Large intestine (tissue), 3 donors: ENCODE measurements around the gene SCUBE3. TPM values are rescaled to one million over a fixed set of nuclear protein-coding genes. Genes with fewer than 3 reads are reported as not detected.

Experiments used
- DNase-seq, 2 donors: peaks; one replicate each; pipeline versions ENCODE4 v3.0.0 to v3.0.0-alpha.2; 2013
- H3K27ac ChIP-seq: one replicate; pipeline ENCODE4 v1.5.1; 2013; ENCODE audit warnings: low read length
- H3K27me3 ChIP-seq: 2 replicates; pipeline ENCODE4 v1.6.1; 2013; ENCODE audit warnings: low read length; ENCODE audit not compliant: control insufficient read depth, insufficient read depth
- H3K36me3 ChIP-seq: 2 replicates; pipeline ENCODE4 v1.6.1; 2013; ENCODE audit warnings: low read length; ENCODE audit not compliant: control insufficient read depth, insufficient read depth
- H3K4me1 ChIP-seq: one replicate; pipeline ENCODE4 v1.6.1; 2013; ENCODE audit warnings: low read length; ENCODE audit not compliant: control insufficient read depth, insufficient read depth
- H3K4me3 ChIP-seq: one replicate; pipeline ENCODE4 v1.5.1; 2013; ENCODE audit warnings: low read length
- H3K9me3 ChIP-seq: one replicate; pipeline ENCODE4 v1.6.1; 2013; ENCODE audit warnings: mild to moderate bottlenecking, low read depth, low read length, moderate library complexity; ENCODE audit not compliant: control insufficient read depth
- WGBS: methylation state at CpG from one replicate; pipeline ENCODE4 v1.1.5; 2013; ENCODE audit warnings: low lambda C conversion rate; ENCODE audit not compliant: insufficient coverage; 5-methylcytosine and 5-hydroxymethylcytosine counted together
- polyA plus RNA-seq: library from polyadenylated mRNA; unstranded; fragments of 120-200 nt; gene quantifications from one replicate; pipeline ENCODE4 v1.2.1, GENCODE V29; 2013

Gene SCUBE3
- polyA plus RNA-seq, 1 donor: 3.3 TPM

DNA sequence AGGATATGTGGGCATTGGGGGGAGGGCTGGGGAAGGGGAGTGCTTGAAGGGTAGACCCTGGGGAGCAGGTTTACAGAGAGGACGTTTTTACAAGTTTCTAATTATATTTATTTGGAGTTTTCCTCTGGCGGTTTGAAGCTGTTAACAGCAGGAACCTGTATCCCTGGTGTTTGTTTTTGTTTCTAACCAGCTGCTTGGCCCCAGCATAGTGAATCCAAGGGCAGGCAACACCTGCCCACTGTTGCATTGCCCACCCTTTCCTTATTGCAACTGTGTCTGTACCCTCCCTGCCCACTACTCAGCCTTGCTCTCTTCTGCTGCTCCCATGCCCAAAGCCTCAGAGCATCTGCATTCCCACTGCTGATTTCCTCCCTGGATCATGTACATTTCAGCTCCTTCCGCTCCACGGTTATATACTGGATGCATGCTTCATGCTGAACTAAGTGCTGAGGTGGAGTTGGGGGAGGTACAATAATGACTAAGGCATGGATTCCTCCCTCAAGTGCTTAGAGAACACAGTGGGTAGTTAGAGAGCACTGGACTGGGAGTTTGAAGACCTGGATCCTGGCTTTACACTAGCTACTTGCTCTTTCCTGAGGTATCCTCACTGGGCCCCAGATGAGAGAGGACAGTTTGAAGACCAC lies 6.0 kb downstream of the SCUBE3 start:
- WGBS: no CpG with 5 or more reads among the region's 4 CpGs
- no peaks in the 10 kb centered on the region for H3K4me1 ChIP-seq

DNA sequence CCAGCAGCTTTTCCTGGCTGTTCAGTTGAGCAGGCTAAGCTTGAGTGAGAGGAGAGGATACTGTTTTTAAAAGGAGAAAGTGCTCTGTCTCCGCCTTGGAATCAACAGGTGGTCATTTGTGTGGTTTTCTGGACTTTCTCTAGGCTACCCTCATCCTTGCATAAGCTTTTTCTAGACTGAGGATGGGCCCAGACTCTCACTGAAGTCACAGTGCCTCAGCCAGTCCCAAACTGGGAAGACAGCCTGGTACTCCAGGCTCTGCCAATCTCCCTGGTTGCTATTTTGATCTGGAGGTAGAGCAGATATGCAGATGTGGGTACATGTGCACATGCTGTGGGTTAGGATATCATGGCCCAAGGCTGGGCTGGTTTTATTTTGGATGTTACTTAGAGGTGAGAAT lies 7.0 kb downstream of the SCUBE3 start:
- Histone ChIP-seq H3K27me3 (peaks cover 33% of the 10 kb centered on the region), H3K4me3 (no peak overlapping the region), H3K9me3 (no peaks in the 10 kb centered on the region), H3K27ac (no peak overlapping the region), H3K4me1 (no peaks in the 10 kb centered on the region), H3K36me3 (no peaks in the 10 kb centered on the region)
- no peak for DNase-seq
- WGBS: no CpG with 5 or more reads among the region's 1 CpG

More for the DNA sequence above, 6.0 kb downstream of the SCUBE3 start:
- H3K27ac ChIP-seq: no peak overlapping the region
- H3K27me3 ChIP-seq: peaks cover 43% of the 10 kb centered on the region
- DNase-seq: no peak
- H3K4me3 ChIP-seq: no peak overlapping the region
- H3K9me3 ChIP-seq: no peaks in the 10 kb centered on the region
- H3K36me3 ChIP-seq: no peaks in the 10 kb centered on the region

DNA sequence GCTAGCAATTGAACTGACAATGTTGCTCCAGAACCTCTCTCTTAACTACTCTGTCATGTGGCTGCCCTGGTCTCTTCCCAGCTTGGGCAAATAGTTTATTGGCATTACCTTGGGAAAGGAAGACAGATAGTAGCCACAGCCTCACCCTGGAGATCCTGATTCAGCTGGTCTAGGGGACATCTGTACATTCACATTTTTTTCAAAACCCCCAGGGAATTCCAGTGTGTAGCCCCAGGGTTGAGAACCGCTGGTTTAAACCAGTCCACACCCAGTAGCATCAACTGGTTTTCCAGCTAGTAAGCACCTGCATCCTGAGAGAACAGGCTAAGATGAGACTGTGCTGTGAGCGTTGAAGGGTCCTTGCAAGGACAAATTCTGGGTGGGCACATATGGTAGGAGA lies 9.6 kb downstream of the SCUBE3 start:
- H3K9me3 ChIP-seq: no peaks in the 10 kb centered on the region
- no peak overlapping the region for H3K4me3 ChIP-seq
- DNase-seq: no peak
- no peaks in the 10 kb centered on the region for H3K36me3 ChIP-seq
- H3K4me1 ChIP-seq: no peaks in the 10 kb centered on the region
- H3K27ac ChIP-seq: no peak overlapping the region
- H3K27me3 ChIP-seq: peaks cover 9% of the 10 kb centered on the region
- WGBS: no CpG with 5 or more reads among the region's 2 CpGs

DNA sequence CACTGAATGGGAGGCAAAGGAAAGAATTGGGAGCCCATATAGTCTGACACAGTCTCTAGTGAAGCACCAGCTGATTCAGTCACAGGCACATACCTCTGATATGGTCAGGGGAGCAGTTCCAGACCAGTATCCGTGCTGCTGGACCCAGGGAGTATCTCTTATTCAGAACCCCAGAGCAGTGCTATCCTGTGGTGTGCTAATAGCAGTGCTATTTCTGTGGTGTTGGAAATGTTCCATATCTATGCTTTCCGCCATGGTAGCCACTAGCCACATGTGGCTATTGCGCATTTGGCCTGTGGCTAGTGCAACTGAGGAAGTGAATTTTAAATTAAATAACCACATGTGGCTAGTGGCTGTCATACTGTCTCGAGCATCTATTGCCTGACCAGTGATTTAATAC lies 11.0 kb downstream of the SCUBE3 start:
- Histone ChIP-seq H3K27ac (no peak overlapping the region), H3K36me3 (no peaks in the 10 kb centered on the region), H3K4me1 (no peaks in the 10 kb centered on the region), H3K9me3 (no peaks in the 10 kb centered on the region), H3K27me3 (no peaks in the 10 kb centered on the region), H3K4me3 (no peak overlapping the region)
- 100% methylated on average over 1 of the region's 4 CpGs for WGBS
- DNase-seq: no peak

DNA sequence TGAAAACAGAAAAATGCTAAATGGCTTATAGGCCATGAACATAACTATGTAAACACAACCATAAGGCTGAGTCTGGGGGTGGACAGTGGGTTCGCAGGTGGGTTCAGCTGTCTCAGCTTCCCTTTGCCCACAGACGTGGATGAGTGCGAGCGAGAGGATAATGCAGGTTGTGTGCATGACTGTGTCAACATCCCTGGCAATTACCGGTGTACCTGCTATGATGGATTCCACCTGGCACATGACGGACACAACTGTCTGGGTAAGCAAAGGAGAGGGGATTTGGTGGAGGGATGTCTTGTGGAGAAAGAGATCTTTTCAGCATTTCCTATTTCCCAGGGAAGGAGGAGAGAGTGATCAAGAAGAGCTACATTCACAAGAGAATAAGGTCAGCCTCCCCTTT lies 14.7 kb downstream of the SCUBE3 start:
- Histone ChIP-seq H3K36me3 (no peaks in the 10 kb centered on the region), H3K4me1 (no peaks in the 10 kb centered on the region), H3K27ac (no peak overlapping the region), H3K4me3 (no peak overlapping the region), H3K27me3 (no peaks in the 10 kb centered on the region), H3K9me3 (no peaks in the 10 kb centered on the region)
- WGBS: no CpG with 5 or more reads among the region's 6 CpGs
- DNase-seq: no peak

DNA sequence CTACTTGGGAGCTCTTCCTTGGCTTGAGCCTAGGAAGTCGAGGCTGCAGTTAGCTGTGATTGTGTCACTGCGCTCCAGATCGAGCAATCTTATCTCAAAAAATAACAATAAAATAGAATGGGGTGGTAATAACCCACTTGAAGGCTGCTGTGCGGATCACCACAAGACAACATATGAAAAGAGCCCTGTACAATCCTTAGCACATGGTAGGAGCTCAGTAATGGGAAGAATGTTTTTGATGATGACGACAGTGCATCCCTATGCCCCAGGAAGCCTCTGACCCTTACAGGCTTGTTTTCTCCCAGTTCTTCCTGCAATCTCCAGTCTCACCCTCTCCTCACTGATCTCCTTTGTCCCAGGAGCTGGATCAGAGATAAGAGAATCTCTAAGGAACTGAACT lies 15.5 kb downstream of the SCUBE3 start:
- no CpG with 5 or more reads among the region's 5 CpGs for WGBS
- Histone ChIP-seq H3K4me3 (no peak overlapping the region), H3K9me3 (no peaks in the 10 kb centered on the region), H3K27me3 (no peaks in the 10 kb centered on the region), H3K27ac (no peak overlapping the region), H3K4me1 (no peaks in the 10 kb centered on the region), H3K36me3 (no peaks in the 10 kb centered on the region)
- DNase-seq: no peak

DNA sequence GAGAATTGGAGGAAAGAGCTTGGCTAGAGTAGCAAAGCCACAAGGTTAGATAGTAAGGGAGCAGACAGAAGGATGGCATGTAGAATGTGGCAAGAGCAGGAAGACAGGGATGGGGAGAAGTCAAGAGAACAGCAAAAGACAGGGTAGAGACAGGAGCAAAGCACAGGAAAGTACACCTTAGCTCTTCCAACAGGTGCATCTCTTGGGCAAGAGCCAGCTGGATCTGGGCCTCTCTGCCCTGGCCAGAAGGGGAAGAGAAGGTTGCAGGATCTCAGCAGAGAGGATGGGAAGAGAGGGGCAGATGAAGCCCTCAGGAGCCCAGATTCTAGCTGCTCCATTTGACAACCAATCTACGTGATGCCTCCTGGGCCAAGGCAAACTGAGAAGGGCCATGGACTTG lies 16.7 kb downstream of the SCUBE3 start:
- no peaks in the 10 kb centered on the region for H3K27me3 ChIP-seq

DNA sequence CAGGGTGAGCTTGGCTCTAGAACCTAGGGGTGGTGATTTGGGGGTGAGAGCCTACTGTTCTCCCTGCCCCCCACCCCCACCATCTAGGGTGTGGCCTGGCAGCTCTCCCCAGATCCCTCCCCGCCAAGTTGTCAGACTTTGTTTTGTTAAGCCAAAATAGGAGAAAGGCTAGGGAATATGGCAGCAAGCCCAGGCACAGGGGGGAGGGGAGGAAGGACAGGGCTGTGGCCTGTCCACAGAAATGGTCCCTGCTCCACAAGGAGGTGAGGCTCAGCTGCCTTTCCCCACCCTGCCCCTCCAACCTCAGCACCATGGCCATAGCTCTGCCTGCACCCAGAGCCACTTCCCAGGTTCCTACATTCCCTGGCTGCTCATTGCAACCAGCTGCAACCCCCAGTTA lies 17.2 kb downstream of the SCUBE3 start:
- Histone ChIP-seq H3K27me3 (no peaks in the 10 kb centered on the region), H3K9me3 (peaks cover 6% of the 10 kb centered on the region), H3K36me3 (no peaks in the 10 kb centered on the region), H3K4me3 (no peak overlapping the region), H3K27ac (no peak overlapping the region), H3K4me1 (no peaks in the 10 kb centered on the region)
- no peak for DNase-seq
- no CpG with 5 or more reads among the region's 1 CpG for WGBS

More for the DNA sequence above, 16.7 kb downstream of the SCUBE3 start:
- H3K4me3 ChIP-seq: no peak overlapping the region
- no peaks in the 10 kb centered on the region for H3K36me3 ChIP-seq
- H3K27ac ChIP-seq: no peak overlapping the region
- peaks cover 6% of the 10 kb centered on the region for H3K9me3 ChIP-seq
- no peak for DNase-seq
- no CpG with 5 or more reads among the region's 1 CpG for WGBS
- H3K4me1 ChIP-seq: no peaks in the 10 kb centered on the region

DNA sequence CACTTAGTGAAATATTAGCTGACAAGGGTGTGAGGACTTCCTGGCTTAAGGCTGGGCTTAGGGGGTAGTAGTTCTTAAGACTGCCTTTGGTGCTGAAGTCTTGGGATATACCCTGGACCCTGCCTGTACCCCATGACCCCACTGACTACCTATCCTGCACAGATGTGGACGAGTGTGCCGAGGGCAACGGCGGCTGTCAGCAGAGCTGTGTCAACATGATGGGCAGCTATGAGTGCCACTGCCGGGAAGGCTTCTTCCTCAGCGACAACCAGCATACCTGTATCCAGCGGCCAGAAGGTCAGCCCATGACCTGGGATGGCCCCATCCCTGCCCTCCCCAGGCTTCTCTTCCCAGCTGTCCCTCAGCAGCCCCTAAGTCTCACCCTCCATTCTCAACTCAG lies 17.8 kb downstream of the SCUBE3 start:
- peaks cover 6% of the 10 kb centered on the region for H3K9me3 ChIP-seq
- WGBS: no CpG with 5 or more reads among the region's 7 CpGs
- H3K27ac ChIP-seq: no peak overlapping the region
- H3K4me3 ChIP-seq: no peak overlapping the region
- DNase-seq: no peak
- H3K4me1 ChIP-seq: no peaks in the 10 kb centered on the region
- H3K27me3 ChIP-seq: no peaks in the 10 kb centered on the region
- no peaks in the 10 kb centered on the region for H3K36me3 ChIP-seq

DNA sequence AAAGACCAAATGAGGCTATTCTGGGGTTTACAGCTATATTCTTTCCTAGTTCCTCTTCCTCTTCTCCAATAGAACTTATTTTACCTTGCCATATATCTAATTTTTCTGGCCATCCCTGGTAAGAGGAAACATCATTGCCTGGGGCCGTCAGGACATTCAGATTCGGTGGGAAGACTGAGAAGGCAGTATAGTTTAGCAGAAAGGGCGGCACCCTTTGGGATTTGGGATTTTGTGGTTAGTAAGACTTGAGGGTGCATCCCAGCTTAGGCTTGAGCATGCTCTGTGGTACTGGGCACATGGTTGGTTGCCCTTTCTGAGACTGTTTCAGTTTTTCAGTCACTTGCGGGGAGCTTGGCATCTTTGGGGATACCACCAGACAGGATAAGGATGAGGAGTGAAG lies 21.1 kb downstream of the SCUBE3 start:
- Histone ChIP-seq H3K4me3 (no peak overlapping the region), H3K27ac (no peak overlapping the region), H3K27me3 (no peaks in the 10 kb centered on the region), H3K9me3 (peaks cover 6% of the 10 kb centered on the region), H3K36me3 (no peaks in the 10 kb centered on the region), H3K4me1 (peaks cover 4% of the 10 kb centered on the region)
- no CpG with 5 or more reads among the region's 4 CpGs for WGBS
- DNase-seq: no peak

DNA sequence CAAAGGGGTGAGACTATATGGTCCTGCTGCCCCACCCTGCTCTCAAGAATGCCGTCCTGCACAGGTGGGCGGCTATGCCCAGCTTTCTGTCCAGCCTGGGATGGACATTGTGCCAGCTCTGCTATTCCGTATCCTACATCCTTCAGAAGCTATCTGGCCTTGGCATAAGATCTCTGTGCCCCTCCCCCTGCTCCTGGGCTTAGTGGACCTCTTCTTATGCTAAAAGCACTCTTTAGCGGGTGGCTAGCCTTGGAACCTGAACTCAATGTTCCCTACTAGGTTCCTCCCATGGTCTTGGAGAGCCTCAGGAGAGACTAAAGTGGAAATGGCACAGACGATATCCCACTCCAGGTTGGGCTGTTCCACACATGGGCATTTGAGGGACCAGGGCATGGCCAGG lies 22.5 kb downstream of the SCUBE3 start:
- Histone ChIP-seq H3K27ac (no peak overlapping the region), H3K9me3 (peaks cover 6% of the 10 kb centered on the region), H3K36me3 (peaks cover 4% of the 10 kb centered on the region), H3K4me3 (no peak overlapping the region), H3K4me1 (peaks cover 10% of the 10 kb centered on the region), H3K27me3 (no peaks in the 10 kb centered on the region)
- no peak for DNase-seq
- no CpG with 5 or more reads among the region's 5 CpGs for WGBS
